ENCODE results near the gene RIMS4. TPM values are rescaled to one million over a fixed set of nuclear protein-coding genes. Genes with fewer than 3 reads are reported as not detected.

RIMS4 gene
- total and polyA plus RNA-seq, 2 of the 8 experiments (the other 6 are each of a cell fraction or from before 2014, with no cell fraction given): 13.3 to 44.2 TPM

DNA sequence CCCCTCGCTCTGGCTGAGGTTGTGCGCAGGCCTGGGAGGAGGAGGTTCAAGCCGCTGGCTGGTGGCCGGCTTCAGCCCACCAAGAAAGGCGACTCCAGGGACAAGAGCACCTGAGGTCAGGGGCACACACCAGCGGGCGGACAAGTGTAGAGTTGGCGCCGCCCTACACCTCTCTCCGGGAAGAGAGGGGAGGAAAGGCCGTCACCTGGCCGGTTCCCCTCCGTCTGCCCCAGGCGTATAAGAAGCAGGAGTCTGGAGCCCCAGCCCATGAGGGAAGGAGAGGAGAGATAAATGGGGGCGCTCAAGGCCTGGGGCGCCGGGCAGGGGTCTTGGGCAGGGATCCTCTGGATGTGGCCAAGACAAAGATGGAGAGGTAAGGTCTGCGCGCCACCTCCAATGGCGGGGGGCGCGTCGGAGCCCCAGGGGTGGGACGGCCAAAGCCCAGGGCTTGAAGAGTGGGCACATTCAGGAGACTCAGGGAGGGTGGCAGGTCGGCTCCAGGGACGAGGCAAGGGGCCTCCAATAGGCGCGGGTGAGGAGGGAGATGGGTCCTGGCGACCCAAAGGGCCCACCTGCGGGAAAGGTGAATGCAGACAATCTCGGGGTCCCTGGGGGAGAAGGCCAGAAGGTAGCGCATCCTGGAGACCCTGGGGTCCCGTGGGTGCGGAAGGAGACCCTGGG, 826 bp downstream of the RIMS4 start:
- Histone ChIP-seq H2AK5ac (ENCODE audit: low read depth, low read length) (no peak overlapping the region), H3K18ac (ENCODE audit: extremely low read depth, low read length) (peak overlapping the region; percentile 73), H3K23me2 (ENCODE audit: low read depth, low read length) (peaks cover 8% of the 10 kb centered on the region; the same call in 1 of the 2 replicates), H3K14ac (ENCODE audit: insufficient read length) (no peak overlapping the region), H3K9me3 (ENCODE audit: insufficient read depth in 2 of 2, low read depth in 1 of 2, low read length in 1 of 2) (no peaks in the 10 kb centered on the region), H3K79me2 (ENCODE audit: control insufficient read depth in 1 of 2, insufficient read depth in 2 of 2, low read length in 2 of 2) (peaks cover 0 to 23% of the 10 kb centered on the region in 2 experiments; a peak in 1 of 4 replicates), H3K36me3 (ENCODE audit: control insufficient read depth in 2 of 4, insufficient read depth in 4 of 4, low read length in 3 of 4) (no peaks in the 10 kb centered on the region), H3K27me3 (replicated peaks in 1 of 4; ENCODE audit: control insufficient read depth in 3 of 4, extremely low read depth in 1 of 4, insufficient read depth in 3 of 4, low read length in 3 of 4) (peaks cover 6 to 34% (median 25%) of the 10 kb centered on the region in 4 experiments), H3K27ac (ENCODE audit: low read depth, low read length) (no peak overlapping the region), H4K8ac (ENCODE audit: extremely low read depth, insufficient read depth, low read length) (peak overlapping the region; percentile 63), H2BK20ac (ENCODE audit: low read length) (no peak overlapping the region), H3K4me2 (ENCODE audit: insufficient read depth in 1 of 2, low read depth in 2 of 2, low read length in 2 of 2) (peak overlapping the region; percentile 76 to 88), H2AFZ (ENCODE audit: low read length) (0 out of 2 replicates have a peak overlapping the region, but pooled peaks have one; percentile 11), H2BK15ac (ENCODE audit: low read length) (no peak overlapping the region), H2BK120ac (replicated peaks; ENCODE audit: low read depth, low read length) (no peak overlapping the region), H2BK12ac (ENCODE audit: low read depth, low read length) (no peak overlapping the region), H3K23ac (ENCODE audit: insufficient read length) (no peak overlapping the region), H3K79me1 (ENCODE audit: low read depth, low read length) (peaks cover 6% of the 10 kb centered on the region; the same call in 1 of the 2 replicates), H3K4me3 (ENCODE audit: extremely low read depth in 1 of 4, insufficient read depth in 2 of 4, low read depth in 3 of 4, low read length in 4 of 4) (peak overlapping the region; percentile 50 to 76 (median 72)), H3K9ac (replicated peaks in 1 of 4; ENCODE audit: extremely low read depth in 1 of 4, low read depth in 3 of 4, low read length in 3 of 4) (peak overlapping the region in 2 of 4 experiments; percentile 20 to 40; a peak in 2 of 7 replicates), H3K4ac (replicated peaks; ENCODE audit: insufficient read length, low read depth, low read length) (no peak overlapping the region), H4K91ac (replicated peaks; ENCODE audit: insufficient read length, low read length) (no peak overlapping the region), H4K5ac (ENCODE audit: insufficient read length, low read depth, low read length) (peak overlapping the region; percentile 32), H4K20me1 (replicated peaks in 1 of 2; ENCODE audit: control insufficient read depth in 1 of 2, insufficient read depth in 2 of 2, low read length in 2 of 2) (peaks cover 5 to 16% of the 10 kb centered on the region in 2 experiments), H3K56ac (replicated peaks; ENCODE audit: insufficient read length, low read depth, low read length) (no peak overlapping the region), H2BK5ac (ENCODE audit: low read depth, low read length) (no peak overlapping the region), H3K4me1 (replicated peaks in 1 of 4; ENCODE audit: control insufficient read depth in 3 of 4, insufficient read depth in 4 of 4, low read length in 3 of 4) (peaks cover 0 to 11% (median 5%) of the 10 kb centered on the region in 4 experiments; a peak in 6 of 7 replicates)
- FAIRE-seq (no peak), DNase-seq (ENCODE audit: low read depth in 1 of 2, low spot score in 2 of 2) (peak in 1 of 2 experiments; percentile 69)
- POLR2A ChIA-PET (ENCODE audit: partially characterized antibody): interaction anchor here (1.1 kb wide), 1 partner anchor 75 kb away, joined by 5 read pairs; the partner anchor contains the start of gene YWHAB
- peak; percentile 69 for TF ChIP-seq KDM4A (IDR thresholded peaks at IDR 0.05; ENCODE audit: low read depth, low read length, severe bottlenecking)
- 0 out of 2 replicates have a peak, but pooled peaks have one; percentile 42 for TF ChIP-seq GABPA (IDR thresholded peaks at IDR 0.05; ENCODE audit: borderline replicate concordance, insufficient read depth, low read length)
- TF ChIP-seq FOSL1 (IDR thresholded peaks at IDR 0.05; ENCODE audit: insufficient read depth, low read depth, low read length): no peak
- peak; percentile 42 for TF ChIP-seq EZH2 (IDR thresholded peaks at IDR 0.05; ENCODE audit: low read depth, low read length, severe bottlenecking)
- TF ChIP-seq EGR1 (IDR thresholded peaks at IDR 0.05; ENCODE audit: borderline replicate concordance, low read depth, low read length): no peak
- CTCF ChIA-PET (ENCODE audit: partially characterized antibody): interaction anchor here (0.5 to 1.7 kb wide), 10 partner anchors 8 to 65 kb away, joined by 3 to 8 read pairs (median 4); no protein-coding TSS in a partner anchor
- WGBS, 2 experiments (ENCODE audit: extremely low coverage in 1 of 2, insufficient coverage in 1 of 2, insufficient read length in 1 of 2, insufficient replicate concordance in 2 of 2, low coverage in 1 of 2, low lambda C conversion rate in 2 of 2, missing lambda C conversion rate in 1 of 2): 4% methylated on average over 30 of the region's 34 CpGs; no CpG with 5 or more reads in 1 of the 2 experiments

Data from H1 (cell line).